CD4-positive, alpha-beta T cell (primary cell): Measurements from ENCODE around the gene TIMM23. TPM values are rescaled to one million over a fixed set of nuclear protein-coding genes. Genes with fewer than 3 reads are reported as not detected.
"Not testable (repeated sequence)": the region's sequence is repeated elsewhere in the genome, so short reads cannot be mapped to it uniquely, and the experiment has no call there.

Source experiments
- ATAC-seq: fragments of 200-7000 bp; cut with Tn5 transposase; one replicate; pipeline ENCODE4 v1.10.0; 2022; ENCODE audit warnings: mild to moderate bottlenecking; ENCODE audit not compliant: poor library complexity
- CTCF ChIA-PET: fragments of 350-600 bp; sonication (Branson Sonifier 250); formaldehyde crosslinking; loops from one replicate; lab custom pipeline; 2021; ENCODE audit warnings: antibody characterized with exemption, inconsistent platforms; lab: Charles Lee
- POLR2A ChIA-PET: fragments of 350-600 bp; sonication (Branson Sonifier 250); formaldehyde crosslinking; loops from one replicate; lab custom pipeline; 2021; ENCODE audit warnings: antibody characterized with exemption, inconsistent platforms; lab: Charles Lee
- DNase-seq, 14 experiments: peaks; one replicate each; pipeline ENCODE4 v3.0.0-alpha.2; 2013 to 2020; ENCODE audit warnings: mixed read lengths in 2 of 14
- H3K27ac ChIP-seq, 2 donors: one replicate each; pipeline versions ENCODE4 v1.5.1 to v1.7.0; 2013; ENCODE audit warnings: low read length in 2 of 2, low read depth in 1 of 2, mild to moderate bottlenecking in 1 of 2
- H3K27me3 ChIP-seq, 2 experiments: 1 replicate in 1 of 2; 2 replicates in 1 of 2; pipeline versions ENCODE4 v1.6.1 to v1.7.0; 2013; ENCODE audit warnings: low read length in 2 of 2, control low read depth in 1 of 2, mild to moderate bottlenecking in 1 of 2, moderate library complexity in 1 of 2; ENCODE audit not compliant: insufficient read depth in 2 of 2, control insufficient read depth in 1 of 2
- H3K36me3 ChIP-seq: one replicate; pipeline ENCODE4 v1.6.1; 2013; ENCODE audit warnings: low read length, control low read depth; ENCODE audit not compliant: insufficient read depth
- H3K4me1 ChIP-seq: one replicate; pipeline ENCODE4 v1.6.1; 2013; ENCODE audit warnings: low read length, control low read depth; ENCODE audit not compliant: insufficient read depth
- H3K4me3 ChIP-seq: one replicate; pipeline ENCODE4 v1.5.1; 2013; ENCODE audit warnings: mild to moderate bottlenecking, low read length, moderate library complexity
- H3K9me3 ChIP-seq, 2 experiments: 1 replicate in 1 of 2; 2 replicates in 1 of 2; pipeline versions ENCODE4 v1.6.1 to v1.7.0; 2013; ENCODE audit warnings: low read length in 2 of 2, mild to moderate bottlenecking in 2 of 2, control low read depth in 1 of 2, moderate library complexity in 1 of 2; ENCODE audit not compliant: control insufficient read depth in 1 of 2, insufficient read depth in 1 of 2
- H3K27ac Mint-ChIP-seq: one replicate; pipeline ENCODE4 v1.8.0; 2020; ENCODE audit warnings: mixed read lengths
- H3K27me3 Mint-ChIP-seq: one replicate; pipeline ENCODE4 v1.8.0; 2021; ENCODE audit warnings: mixed read lengths
- H3K36me3 Mint-ChIP-seq: one replicate; pipeline ENCODE4 v1.8.0; 2021; ENCODE audit warnings: low read depth, mixed read lengths
- H3K4me1 Mint-ChIP-seq: one replicate; pipeline ENCODE4 v1.8.0; 2021; ENCODE audit warnings: low read depth, mixed read lengths
- H3K4me3 Mint-ChIP-seq: one replicate; pipeline ENCODE4 v1.8.0; 2020; ENCODE audit warnings: mild to moderate bottlenecking, mixed read lengths
- H3K9me3 Mint-ChIP-seq: one replicate; pipeline ENCODE4 v1.8.0; 2020; ENCODE audit warnings: mixed read lengths
- intact Hi-C, 2 experiments: fragments of 100-400 bp; cut with DNase I in 1 of 2; cut with micrococcal nuclease in 1 of 2; formaldehyde crosslinking; loops; one replicate each; pipeline versions ENCODE4 v1.15.1 to v1.9.0; 2023 to 2025; cut with DNase I, micrococcal nuclease
- total RNA-seq, 174 experiments: library from RNA in 2 of 174; stranded (reverse) in 2 of 174; gene quantifications; one replicate each; pipeline ENCODE4 v1.2.3 and lab custom pipeline; 2021 to 2026
- TF ChIP-seq, protein P1 (sequence below): fragments of 200-600 bp; IDR thresholded peaks from one replicate; pipeline ENCODE4 v1.8.0; 2022; ENCODE audit warnings: antibody characterized with exemption, mild to moderate bottlenecking

Gene TIMM23
- total RNA-seq, 2 experiments from 2014 or later, result 32.2 to 32.9 TPM

DNA sequence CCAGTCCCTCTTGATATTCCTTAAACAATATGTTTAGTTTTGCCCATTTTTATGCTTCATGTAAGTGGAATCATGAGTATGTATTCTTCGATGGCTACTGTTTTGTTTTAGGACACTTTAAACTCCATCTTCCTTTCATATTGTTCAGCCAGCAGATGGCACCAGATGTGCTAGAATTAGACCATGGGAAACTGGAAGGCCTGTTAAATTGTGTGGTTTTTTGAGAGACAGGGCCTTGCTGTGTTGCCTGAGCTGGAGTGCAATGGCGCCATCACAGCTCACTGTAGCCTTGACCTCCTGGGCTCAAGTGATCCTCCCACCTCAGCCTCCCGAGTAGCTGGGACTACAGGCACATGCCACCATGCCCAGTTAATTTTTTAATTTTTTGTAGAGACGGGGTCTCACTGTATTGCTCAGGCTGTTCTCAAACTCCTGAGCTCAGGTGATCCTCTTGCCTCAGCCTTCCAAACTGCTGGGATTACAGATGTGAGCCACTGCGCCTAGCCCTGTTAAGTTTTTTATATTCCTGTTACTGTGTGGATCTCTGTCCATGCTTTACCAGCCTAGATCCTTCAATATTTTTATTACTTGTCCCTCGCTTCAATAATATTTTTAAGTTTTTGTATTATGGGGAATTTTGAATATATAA, 11.4 kb downstream of the TIMM23 start:
- peaks cover 47% of the 10 kb centered on the region for H3K36me3 Mint-ChIP-seq
- H3K27ac ChIP-seq, H3K27ac Mint-ChIP-seq, H3K4me1 ChIP-seq, H3K4me1 Mint-ChIP-seq, H3K4me3 Mint-ChIP-seq, POLR2A ChIA-PET, H3K4me3 ChIP-seq, H3K9me3 Mint-ChIP-seq, H3K9me3 ChIP-seq, H3K27me3 ChIP-seq, H3K27me3 Mint-ChIP-seq: not testable (repeated sequence)
- TF ChIP-seq, protein P1, sequence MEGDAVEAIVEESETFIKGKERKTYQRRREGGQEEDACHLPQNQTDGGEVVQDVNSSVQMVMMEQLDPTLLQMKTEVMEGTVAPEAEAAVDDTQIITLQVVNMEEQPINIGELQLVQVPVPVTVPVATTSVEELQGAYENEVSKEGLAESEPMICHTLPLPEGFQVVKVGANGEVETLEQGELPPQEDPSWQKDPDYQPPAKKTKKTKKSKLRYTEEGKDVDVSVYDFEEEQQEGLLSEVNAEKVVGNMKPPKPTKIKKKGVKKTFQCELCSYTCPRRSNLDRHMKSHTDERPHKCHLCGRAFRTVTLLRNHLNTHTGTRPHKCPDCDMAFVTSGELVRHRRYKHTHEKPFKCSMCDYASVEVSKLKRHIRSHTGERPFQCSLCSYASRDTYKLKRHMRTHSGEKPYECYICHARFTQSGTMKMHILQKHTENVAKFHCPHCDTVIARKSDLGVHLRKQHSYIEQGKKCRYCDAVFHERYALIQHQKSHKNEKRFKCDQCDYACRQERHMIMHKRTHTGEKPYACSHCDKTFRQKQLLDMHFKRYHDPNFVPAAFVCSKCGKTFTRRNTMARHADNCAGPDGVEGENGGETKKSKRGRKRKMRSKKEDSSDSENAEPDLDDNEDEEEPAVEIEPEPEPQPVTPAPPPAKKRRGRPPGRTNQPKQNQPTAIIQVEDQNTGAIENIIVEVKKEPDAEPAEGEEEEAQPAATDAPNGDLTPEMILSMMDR, result peak; percentile 41
- CTCF ChIA-PET, result interaction anchor here (1.6 kb wide), 1 partner anchor 40 kb away, joined by 3 read pairs; no protein-coding TSS in a partner anchor
- peak in 10 of 14 experiments; percentile 12 to 72 (median 42) for DNase-seq
- peak; percentile 78 for ATAC-seq
- intact Hi-C loops, result loop anchor here in 1 of 2 experiments (1.0 kb wide), 1 partner anchor 45 kb away; no protein-coding TSS in a partner anchor
- peaks cover 13% of the 10 kb centered on the region for H3K36me3 ChIP-seq

DNA sequence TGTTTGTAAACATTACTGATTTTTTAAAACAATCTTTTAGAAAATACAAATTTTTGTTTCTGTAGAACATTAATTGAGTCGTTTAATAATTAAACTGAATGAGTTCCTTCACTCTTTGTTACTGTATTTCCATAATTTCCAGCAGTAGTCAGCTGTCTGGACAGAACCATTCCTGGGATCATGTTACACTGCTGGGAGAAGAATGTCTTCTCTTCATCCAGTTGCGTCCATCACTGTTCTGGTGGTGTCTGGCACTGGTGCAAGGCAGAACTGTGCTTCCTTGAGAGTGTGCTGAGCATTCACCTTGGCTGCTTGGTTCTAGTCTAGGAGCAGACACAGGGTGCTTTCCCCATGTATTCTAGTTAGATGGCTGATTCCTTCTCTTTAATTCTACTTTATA, 12.2 kb downstream of the TIMM23 start:
- H3K27me3 ChIP-seq, H3K4me1 ChIP-seq, H3K9me3 Mint-ChIP-seq, H3K27ac ChIP-seq, ATAC-seq, H3K4me3 Mint-ChIP-seq, H3K9me3 ChIP-seq, POLR2A ChIA-PET, DNase-seq, H3K4me3 ChIP-seq, CTCF ChIA-PET, H3K27me3 Mint-ChIP-seq, H3K4me1 Mint-ChIP-seq, H3K27ac Mint-ChIP-seq: not testable (repeated sequence)
- peaks cover 49% of the 10 kb centered on the region for H3K36me3 Mint-ChIP-seq
- peaks cover 13% of the 10 kb centered on the region for H3K36me3 ChIP-seq
- intact Hi-C loops, result loop anchor here in 1 of 2 experiments (1.0 kb wide), 1 partner anchor 44 kb away; no protein-coding TSS in a partner anchor

DNA sequence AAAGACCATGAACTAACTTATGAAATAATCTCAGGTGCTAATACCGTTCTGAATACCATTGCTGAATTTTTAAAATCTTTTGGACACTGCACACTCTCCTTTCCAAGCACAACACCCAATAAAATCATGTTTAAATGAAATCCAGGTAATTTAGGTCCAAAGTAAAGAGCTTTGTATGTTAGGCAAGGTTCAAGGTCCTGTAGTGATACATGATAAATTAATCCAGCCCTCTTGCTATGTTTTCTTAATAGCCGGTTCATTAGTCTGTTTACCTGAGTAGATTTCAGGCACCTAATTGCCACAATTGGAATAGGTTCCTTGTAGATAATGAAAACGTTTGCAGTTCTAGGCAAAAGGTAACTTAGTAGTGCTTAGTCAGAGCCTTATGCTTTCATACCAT, 13.3 kb downstream of the TIMM23 start:
- H3K36me3 ChIP-seq, result peaks cover 15% of the 10 kb centered on the region
- CTCF ChIA-PET, H3K9me3 Mint-ChIP-seq, H3K27ac Mint-ChIP-seq, DNase-seq, H3K27me3 ChIP-seq, POLR2A ChIA-PET, H3K4me3 Mint-ChIP-seq, H3K27me3 Mint-ChIP-seq, H3K27ac ChIP-seq, H3K4me3 ChIP-seq, H3K4me1 ChIP-seq, ATAC-seq, H3K9me3 ChIP-seq, H3K4me1 Mint-ChIP-seq: not testable (repeated sequence)
- intact Hi-C loops, result loop anchor here in 1 of 2 experiments (5.0 kb wide), 1 partner anchor 42 kb away; no protein-coding TSS in a partner anchor
- H3K36me3 Mint-ChIP-seq, result peaks cover 53% of the 10 kb centered on the region

DNA sequence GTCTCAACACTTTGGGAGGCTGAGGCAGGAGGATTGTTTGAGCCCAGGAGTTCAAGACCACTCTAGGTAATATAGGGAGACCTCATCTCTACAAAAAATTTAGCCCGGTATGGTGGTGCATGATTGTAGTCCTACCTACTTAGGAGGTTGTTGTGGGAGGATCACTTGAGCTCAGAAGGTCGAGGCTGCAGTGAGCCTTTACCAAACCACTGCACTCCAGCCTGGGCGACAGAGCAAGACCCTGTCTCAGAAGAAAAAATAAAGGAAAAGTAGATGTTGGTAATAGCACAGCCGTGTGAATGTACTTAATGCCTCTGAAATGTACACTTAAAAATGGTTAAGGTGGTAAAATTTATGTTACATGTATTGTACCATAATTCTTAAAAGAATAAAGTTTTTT, 25.3 kb downstream of the TIMM23 start:
- TF ChIP-seq, protein P1, result no peak
- Mint-ChIP-seq H3K36me3 (peaks cover 72% of the 10 kb centered on the region), H3K27me3 (no peaks in the 10 kb centered on the region), H3K4me3 (no peak overlapping the region), H3K27ac (no peak overlapping the region), H3K4me1 (no peaks in the 10 kb centered on the region), H3K9me3 (peaks cover 2% of the 10 kb centered on the region)
- Histone ChIP-seq H3K4me1 (no peaks in the 10 kb centered on the region), H3K27ac (no peak overlapping the region), H3K4me3 (no peak overlapping the region), H3K9me3 (no peaks in the 10 kb centered on the region), H3K27me3 (no peaks in the 10 kb centered on the region), H3K36me3 (peaks cover 48% of the 10 kb centered on the region)
- no peak for ATAC-seq
- DNase-seq, result no peak
- POLR2A ChIA-PET, result no interaction called here
- CTCF ChIA-PET, result no interaction called here
- intact Hi-C loops, result no loop called here
